Stimulated activated CD4-positive, alpha-beta T cell treated with anti-CD3 and anti-CD28 coated beads, TNF-alpha, amount 100 ng/mL, for 24 hours (primary cell): ENCODE data around the gene OVCH2.

Experiments
- DNase-seq, 3 experiments: peaks; one replicate each; pipeline ENCODE4 v3.0.0-alpha.2; 2020; ENCODE audit warnings: low read depth in 3 of 3

The OVCH2 gene

GRCh38 chr11:7639643-7640025 lies 66.6 kb downstream of the OVCH2 start:
- DNase-seq, result no peak
